ENCODE results near the gene ACRV1.
"Not testable (repeated sequence)": the region's sequence is repeated elsewhere in the genome, so short reads cannot be mapped to it uniquely, and the experiment has no call there.

DNA sequence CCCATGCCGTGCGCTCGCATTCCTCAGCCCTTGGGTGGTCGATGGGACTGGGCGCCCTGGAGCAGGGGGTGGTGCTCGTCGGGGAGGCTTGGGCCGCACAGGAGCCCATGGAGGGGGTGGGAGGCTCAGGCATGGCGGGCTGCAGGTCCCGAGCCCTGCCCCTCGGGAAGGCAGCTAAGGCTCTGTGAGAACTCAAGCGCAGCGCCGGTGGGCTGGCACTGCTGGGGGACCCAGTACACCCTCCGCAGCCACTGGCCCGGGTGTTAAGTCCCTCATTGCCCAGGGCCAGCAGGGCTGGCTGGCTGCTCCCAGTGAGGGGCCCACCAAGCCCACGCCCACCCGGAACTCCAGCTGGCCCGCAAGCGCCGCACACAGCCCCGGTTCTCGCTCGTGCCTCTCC lies 24.0 kb upstream of the ACRV1 start:
- TF ChIP-seq, protein P1, sequence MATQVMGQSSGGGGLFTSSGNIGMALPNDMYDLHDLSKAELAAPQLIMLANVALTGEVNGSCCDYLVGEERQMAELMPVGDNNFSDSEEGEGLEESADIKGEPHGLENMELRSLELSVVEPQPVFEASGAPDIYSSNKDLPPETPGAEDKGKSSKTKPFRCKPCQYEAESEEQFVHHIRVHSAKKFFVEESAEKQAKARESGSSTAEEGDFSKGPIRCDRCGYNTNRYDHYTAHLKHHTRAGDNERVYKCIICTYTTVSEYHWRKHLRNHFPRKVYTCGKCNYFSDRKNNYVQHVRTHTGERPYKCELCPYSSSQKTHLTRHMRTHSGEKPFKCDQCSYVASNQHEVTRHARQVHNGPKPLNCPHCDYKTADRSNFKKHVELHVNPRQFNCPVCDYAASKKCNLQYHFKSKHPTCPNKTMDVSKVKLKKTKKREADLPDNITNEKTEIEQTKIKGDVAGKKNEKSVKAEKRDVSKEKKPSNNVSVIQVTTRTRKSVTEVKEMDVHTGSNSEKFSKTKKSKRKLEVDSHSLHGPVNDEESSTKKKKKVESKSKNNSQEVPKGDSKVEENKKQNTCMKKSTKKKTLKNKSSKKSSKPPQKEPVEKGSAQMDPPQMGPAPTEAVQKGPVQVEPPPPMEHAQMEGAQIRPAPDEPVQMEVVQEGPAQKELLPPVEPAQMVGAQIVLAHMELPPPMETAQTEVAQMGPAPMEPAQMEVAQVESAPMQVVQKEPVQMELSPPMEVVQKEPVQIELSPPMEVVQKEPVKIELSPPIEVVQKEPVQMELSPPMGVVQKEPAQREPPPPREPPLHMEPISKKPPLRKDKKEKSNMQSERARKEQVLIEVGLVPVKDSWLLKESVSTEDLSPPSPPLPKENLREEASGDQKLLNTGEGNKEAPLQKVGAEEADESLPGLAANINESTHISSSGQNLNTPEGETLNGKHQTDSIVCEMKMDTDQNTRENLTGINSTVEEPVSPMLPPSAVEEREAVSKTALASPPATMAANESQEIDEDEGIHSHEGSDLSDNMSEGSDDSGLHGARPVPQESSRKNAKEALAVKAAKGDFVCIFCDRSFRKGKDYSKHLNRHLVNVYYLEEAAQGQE (tag by site-specific recombination; IDR thresholded peaks at IDR 0.05): not testable (repeated sequence)
- TF ChIP-seq CTCF (tag by site-specific recombination; IDR thresholded peaks at IDR 0.05); ZNF140 (tag by site-specific recombination; IDR thresholded peaks at IDR 0.05); ZNF626 (tag by site-specific recombination; IDR thresholded peaks at IDR 0.05); ZNF280D (tag by site-specific recombination; IDR thresholded peaks at IDR 0.05); KLF10 (tag by site-specific recombination; IDR thresholded peaks at IDR 0.05); REPIN1 (tag by site-specific recombination; IDR thresholded peaks at IDR 0.05; ENCODE audit: low read depth): not testable (repeated sequence)
- TF ChIP-seq, protein P2, sequence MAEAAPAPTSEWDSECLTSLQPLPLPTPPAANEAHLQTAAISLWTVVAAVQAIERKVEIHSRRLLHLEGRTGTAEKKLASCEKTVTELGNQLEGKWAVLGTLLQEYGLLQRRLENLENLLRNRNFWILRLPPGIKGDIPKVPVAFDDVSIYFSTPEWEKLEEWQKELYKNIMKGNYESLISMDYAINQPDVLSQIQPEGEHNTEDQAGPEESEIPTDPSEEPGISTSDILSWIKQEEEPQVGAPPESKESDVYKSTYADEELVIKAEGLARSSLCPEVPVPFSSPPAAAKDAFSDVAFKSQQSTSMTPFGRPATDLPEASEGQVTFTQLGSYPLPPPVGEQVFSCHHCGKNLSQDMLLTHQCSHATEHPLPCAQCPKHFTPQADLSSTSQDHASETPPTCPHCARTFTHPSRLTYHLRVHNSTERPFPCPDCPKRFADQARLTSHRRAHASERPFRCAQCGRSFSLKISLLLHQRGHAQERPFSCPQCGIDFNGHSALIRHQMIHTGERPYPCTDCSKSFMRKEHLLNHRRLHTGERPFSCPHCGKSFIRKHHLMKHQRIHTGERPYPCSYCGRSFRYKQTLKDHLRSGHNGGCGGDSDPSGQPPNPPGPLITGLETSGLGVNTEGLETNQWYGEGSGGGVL (tag by site-specific recombination; IDR thresholded peaks at IDR 0.05): not testable (repeated sequence)
- TF ChIP-seq, protein P3, sequence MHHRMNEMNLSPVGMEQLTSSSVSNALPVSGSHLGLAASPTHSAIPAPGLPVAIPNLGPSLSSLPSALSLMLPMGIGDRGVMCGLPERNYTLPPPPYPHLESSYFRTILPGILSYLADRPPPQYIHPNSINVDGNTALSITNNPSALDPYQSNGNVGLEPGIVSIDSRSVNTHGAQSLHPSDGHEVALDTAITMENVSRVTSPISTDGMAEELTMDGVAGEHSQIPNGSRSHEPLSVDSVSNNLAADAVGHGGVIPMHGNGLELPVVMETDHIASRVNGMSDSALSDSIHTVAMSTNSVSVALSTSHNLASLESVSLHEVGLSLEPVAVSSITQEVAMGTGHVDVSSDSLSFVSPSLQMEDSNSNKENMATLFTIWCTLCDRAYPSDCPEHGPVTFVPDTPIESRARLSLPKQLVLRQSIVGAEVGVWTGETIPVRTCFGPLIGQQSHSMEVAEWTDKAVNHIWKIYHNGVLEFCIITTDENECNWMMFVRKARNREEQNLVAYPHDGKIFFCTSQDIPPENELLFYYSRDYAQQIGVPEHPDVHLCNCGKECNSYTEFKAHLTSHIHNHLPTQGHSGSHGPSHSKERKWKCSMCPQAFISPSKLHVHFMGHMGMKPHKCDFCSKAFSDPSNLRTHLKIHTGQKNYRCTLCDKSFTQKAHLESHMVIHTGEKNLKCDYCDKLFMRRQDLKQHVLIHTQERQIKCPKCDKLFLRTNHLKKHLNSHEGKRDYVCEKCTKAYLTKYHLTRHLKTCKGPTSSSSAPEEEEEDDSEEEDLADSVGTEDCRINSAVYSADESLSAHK (tag by site-specific recombination; IDR thresholded peaks at IDR 0.05): not testable (repeated sequence)
- TF ChIP-seq, protein P4, sequence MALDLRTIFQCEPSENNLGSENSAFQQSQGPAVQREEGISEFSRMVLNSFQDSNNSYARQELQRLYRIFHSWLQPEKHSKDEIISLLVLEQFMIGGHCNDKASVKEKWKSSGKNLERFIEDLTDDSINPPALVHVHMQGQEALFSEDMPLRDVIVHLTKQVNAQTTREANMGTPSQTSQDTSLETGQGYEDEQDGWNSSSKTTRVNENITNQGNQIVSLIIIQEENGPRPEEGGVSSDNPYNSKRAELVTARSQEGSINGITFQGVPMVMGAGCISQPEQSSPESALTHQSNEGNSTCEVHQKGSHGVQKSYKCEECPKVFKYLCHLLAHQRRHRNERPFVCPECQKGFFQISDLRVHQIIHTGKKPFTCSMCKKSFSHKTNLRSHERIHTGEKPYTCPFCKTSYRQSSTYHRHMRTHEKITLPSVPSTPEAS (tag by site-specific recombination; IDR thresholded peaks at IDR 0.05): not testable (repeated sequence)
- TF ChIP-seq, protein P5, sequence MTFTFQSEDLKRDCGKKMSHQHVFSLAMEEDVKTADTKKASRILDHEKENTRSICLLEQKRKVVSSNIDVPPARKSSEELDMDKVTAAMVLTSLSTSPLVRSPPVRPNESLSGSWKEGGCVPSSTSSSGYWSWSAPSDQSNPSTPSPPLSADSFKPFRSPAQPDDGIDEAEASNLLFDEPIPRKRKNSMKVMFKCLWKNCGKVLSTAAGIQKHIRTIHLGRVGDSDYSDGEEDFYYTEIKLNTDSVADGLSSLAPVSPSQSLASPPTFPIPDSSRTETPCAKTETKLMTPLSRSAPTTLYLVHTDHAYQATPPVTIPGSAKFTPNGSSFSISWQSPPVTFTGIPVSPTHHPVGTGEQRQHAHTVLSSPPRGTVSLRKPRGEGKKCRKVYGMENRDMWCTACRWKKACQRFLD (tag by site-specific recombination; IDR thresholded peaks at IDR 0.05): not testable (repeated sequence)

All from HEK293 (cell line).